K562 (cell line): ENCODE results near the gene DUOX2. TPM values are rescaled to one million over a fixed set of nuclear protein-coding genes. Genes with fewer than 3 reads are reported as not detected.

Experiments used
- BCOR ChIP-seq: fragments of 450-650 bp; IDR thresholded peaks from 2 replicates; pipeline ENCODE4 v1.6.1; 2016
- CHD2 ChIP-seq: IDR thresholded peaks from 2 replicates; pipeline ENCODE4 v1.6.1; 2011; ENCODE audit warnings: low read depth, low read length
- CTCFL ChIP-seq: IDR thresholded peaks from 2 replicates; pipeline ENCODE4 v1.6.1; 2011; ENCODE audit warnings: borderline replicate concordance, low read depth, mild to moderate bottlenecking, moderate library complexity, low read length; ENCODE audit not compliant: insufficient read depth, poor library complexity, severe bottlenecking
- ETV6 ChIP-seq, 3 experiments: fragments of 150-350 bp in 1 of 3; sonication (generic) in 1 of 3; formaldehyde crosslinking in 1 of 3; IDR thresholded peaks; 2 replicates each; pipeline versions ENCODE4 v1.6.1 to v1.8.0; 2014 to 2022; ENCODE audit warnings: borderline replicate concordance in 2 of 3, low read depth in 2 of 3, antibody characterized with exemption in 1 of 3, low read length in 1 of 3, mild to moderate bottlenecking in 1 of 3, missing genetic modification reagents in 1 of 3
- EZH2 ChIP-seq: IDR thresholded peaks from 2 replicates; pipeline ENCODE4 v1.6.1; 2012; ENCODE audit warnings: low read depth, mild to moderate bottlenecking, inconsistent platforms, low read length, borderline replicate concordance
- FOXJ2 ChIP-seq: fragments of 200-800 bp; sonication (Bioruptor generic); IDR thresholded peaks from 2 replicates; pipeline ENCODE4 v1.6.1; 2016; ENCODE audit warnings: missing genetic modification characterization, missing compliant biosample characterization
- LARP7 ChIP-seq: fragments of 450-650 bp; IDR thresholded peaks from 2 replicates; pipeline ENCODE4 v1.6.1; 2016
- NFIC ChIP-seq: fragments of 450-650 bp; IDR thresholded peaks from 2 replicates; pipeline ENCODE4 v1.6.1; 2017; ENCODE audit warnings: mild to moderate bottlenecking, inconsistent platforms
- PML ChIP-seq: IDR thresholded peaks from 2 replicates; pipeline ENCODE4 v1.6.1; 2012; ENCODE audit warnings: low read length, inconsistent platforms
- RAD21 ChIP-seq, 2 experiments: fragments of 250-450 bp in 1 of 2; fragments of 450-650 bp in 1 of 2; sonication (Bioruptor Pico) in 1 of 2; formaldehyde crosslinking in 1 of 2; IDR thresholded peaks in 1 of 2; conservative IDR thresholded peaks in 1 of 2; 2 replicates each; pipeline versions ENCODE4 v1.4.0 to v1.8.0; 2020 to 2022; ENCODE audit warnings: mild to moderate bottlenecking in 2 of 2, moderate library complexity in 1 of 2
- SNRNP70 ChIP-seq: fragments of 200-400 bp; formaldehyde crosslinking; optimal IDR thresholded peaks from 2 replicates; pipeline ENCODE3; 2017; ENCODE audit warnings: low read depth, low read length
- SRSF7 ChIP-seq: fragments of 200-400 bp; formaldehyde crosslinking; optimal IDR thresholded peaks from 2 replicates; pipeline ENCODE3; 2017; ENCODE audit warnings: mild to moderate bottlenecking, low read depth, low read length
- TRIM28 ChIP-seq: fragments of 450-650 bp; IDR thresholded peaks from 2 replicates; pipeline ENCODE4 v1.6.1; 2017
- U2AF2 ChIP-seq: fragments of 200-400 bp; formaldehyde crosslinking; optimal IDR thresholded peaks from 2 replicates; pipeline ENCODE3; 2017; ENCODE audit warnings: low read depth, mild to moderate bottlenecking, low read length
- ZBED1 ChIP-seq: IDR thresholded peaks from 2 replicates; pipeline ENCODE4 v1.6.1; 2014
- ZFPM2 ChIP-seq: fragments of 250-450 bp; sonication (Bioruptor Pico); IDR thresholded peaks from 2 replicates; pipeline ENCODE4 v1.5.1; 2022; ENCODE audit warnings: mild to moderate bottlenecking
- ZKSCAN8 ChIP-seq: fragments of 200-800 bp; sonication (Bioruptor generic); IDR thresholded peaks from 2 replicates; pipeline ENCODE4 v1.6.1; 2016; ENCODE audit warnings: missing genetic modification characterization, missing compliant biosample characterization
- ZNF23 ChIP-seq: fragments of 250-450 bp; sonication (Bioruptor Pico); IDR thresholded peaks from 2 replicates; pipeline ENCODE4 v1.4.0; 2020; ENCODE audit warnings: mild to moderate bottlenecking
- ZNF24 ChIP-seq: fragments of 450-650 bp; IDR thresholded peaks from 2 replicates; pipeline ENCODE4 v1.6.1; 2016
- ZNF507 ChIP-seq: conservative IDR thresholded peaks from 2 replicates; pipeline ENCODE4 v1.6.1; 2017; ENCODE audit warnings: missing genetic modification characterization, missing compliant biosample characterization
- ZSCAN32 ChIP-seq: fragments of 450-650 bp; formaldehyde crosslinking; IDR thresholded peaks from 2 replicates; pipeline ENCODE4 v1.4.0; 2020; ENCODE audit warnings: mild to moderate bottlenecking, moderate library complexity
- polyA plus RNA-seq, 8 experiments: library from polyadenylated mRNA; depleted of rRNA in 4 of 8; stranded (reverse) in 5 of 8; unstranded in 3 of 8; fragments of >200 nt; fragmentation: Nextera tagmentation in 2 of 8; fragmentation: Illumina TruSeq in 1 of 8; extraction: Ambion mirVana in 2 of 8; extraction: Trizol in 1 of 8; gene quantifications; 2 replicates each; pipeline versions ENCODE4 v1.2.1 to v1.2.3, GENCODE V29; 2011 to 2014; ENCODE audit warnings: inconsistent platforms in 1 of 8, missing spikeins in 1 of 8
- total RNA-seq, 7 experiments: library from RNA; depleted of rRNA in 6 of 7; stranded (reverse); fragments of >200 nt in 6 of 7; fragmentation: Illumina TruSeq in 2 of 7; extraction: Trizol in 2 of 7; gene quantifications; 2 replicates each; pipeline versions ENCODE4 v1.2.1 to v1.2.3, GENCODE V29; 2011 to 2021; ENCODE audit warnings: low replicate concordance in 1 of 7
- TF ChIP-seq, protein P1 (sequence below): fragments of 450-650 bp; IDR thresholded peaks from 2 replicates; pipeline ENCODE4 v1.6.1; 2014; ENCODE audit warnings: low read depth, mild to moderate bottlenecking, moderate library complexity, borderline replicate concordance

The DUOX2 gene
- total and polyA plus RNA-seq, 9 of the 15 experiments (the other 6 are each of a cell fraction or from before 2014, with no cell fraction given), result 0.01 to 0.03 (median 0.02) TPM; not detected in 6

GRCh38 chr15:45087513-45087912 is 26.5 kb downstream of the DUOX2 start (continued):
- TF ChIP-seq FOXJ2 (tag) (no peak), EZH2 (no peak), CTCFL (peak; percentile 58), TRIM28 (no peak), RAD21 (CRISPR knock-in tag; conservative IDR thresholded peaks at IDR 0.05 in 1 of 2, IDR thresholded peaks at IDR 0.05 in 1 of 2) (peak in 1 of 2 experiments; percentile 21; a peak in 1 of 4 replicates), ETV6 (IDR thresholded peaks at IDR 0.05; ENCODE audit: borderline replicate concordance in 1 of 2, low read depth in 2 of 2, low read length in 1 of 2) (no peak), ETV6 (CRISPR knock-in tag; IDR thresholded peaks at IDR 0.05; ENCODE audit: borderline replicate concordance) (no peak), U2AF2 (no peak), SNRNP70 (no peak), ZFPM2 (CRISPR knock-in tag) (no peak), BCOR (no peak), PML (no peak), ZSCAN32 (no peak), LARP7 (no peak), SRSF7 (no peak), NFIC (no peak), ZNF23 (CRISPR knock-in tag) (no peak), ZKSCAN8 (CRISPR knock-in tag) (no peak), ZBED1 (no peak), ZNF507 (tag) (no peak), ZNF24 (0 out of 2 replicates have a peak, but pooled peaks have one; percentile 15), CHD2 (no peak)
- TF ChIP-seq, protein P1, sequence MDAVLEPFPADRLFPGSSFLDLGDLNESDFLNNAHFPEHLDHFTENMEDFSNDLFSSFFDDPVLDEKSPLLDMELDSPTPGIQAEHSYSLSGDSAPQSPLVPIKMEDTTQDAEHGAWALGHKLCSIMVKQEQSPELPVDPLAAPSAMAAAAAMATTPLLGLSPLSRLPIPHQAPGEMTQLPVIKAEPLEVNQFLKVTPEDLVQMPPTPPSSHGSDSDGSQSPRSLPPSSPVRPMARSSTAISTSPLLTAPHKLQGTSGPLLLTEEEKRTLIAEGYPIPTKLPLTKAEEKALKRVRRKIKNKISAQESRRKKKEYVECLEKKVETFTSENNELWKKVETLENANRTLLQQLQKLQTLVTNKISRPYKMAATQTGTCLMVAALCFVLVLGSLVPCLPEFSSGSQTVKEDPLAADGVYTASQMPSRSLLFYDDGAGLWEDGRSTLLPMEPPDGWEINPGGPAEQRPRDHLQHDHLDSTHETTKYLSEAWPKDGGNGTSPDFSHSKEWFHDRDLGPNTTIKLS, result no peak
